Liver (tissue), 3 donors: ENCODE results near the gene NT5M.

ENCODE experiments used
- FOXA1 ChIP-seq: IDR thresholded peaks from 2 replicates; pipeline ENCODE4 v1.6.1; 2016; ENCODE audit warnings: antibody characterized with exemption
- GABPA ChIP-seq, 2 donors: IDR thresholded peaks in 1 of 2; conservative IDR thresholded peaks in 1 of 2; 2 replicates each; pipeline ENCODE4 v1.6.1; 2016; ENCODE audit warnings: antibody characterized with exemption in 2 of 2, mild to moderate bottlenecking in 1 of 2, moderate library complexity in 1 of 2
- JUND ChIP-seq, 2 donors: IDR thresholded peaks; 2 replicates each; pipeline ENCODE4 v1.6.1; 2016; ENCODE audit warnings: antibody characterized with exemption in 2 of 2
- RXRA ChIP-seq, 2 donors: IDR thresholded peaks; 2 replicates each; pipeline ENCODE4 v1.6.1; 2017 to 2018; ENCODE audit warnings: antibody characterized with exemption in 2 of 2, mild to moderate bottlenecking in 1 of 2
- SP1 ChIP-seq: IDR thresholded peaks from 2 replicates; pipeline ENCODE4 v1.6.1; 2018; ENCODE audit warnings: antibody characterized with exemption, mild to moderate bottlenecking
- TAF1 ChIP-seq: conservative IDR thresholded peaks from 2 replicates; pipeline ENCODE4 v1.6.1; 2016; ENCODE audit warnings: antibody characterized with exemption, mild to moderate bottlenecking
- YY1 ChIP-seq: IDR thresholded peaks from 2 replicates; pipeline ENCODE4 v1.6.1; 2016; ENCODE audit warnings: antibody characterized with exemption, mild to moderate bottlenecking
- TF ChIP-seq, protein P1 (sequence below): fragments of 150-350 bp; IDR thresholded peaks from 2 replicates; pipeline ENCODE4 v1.5.1; 2017; ENCODE audit warnings: improper control_type of control experiment, low read depth, low read length; ENCODE audit not compliant: missing input control
- TF ChIP-seq, protein P2 (sequence below): IDR thresholded peaks from 2 replicates; pipeline ENCODE4 v1.6.1; 2016; ENCODE audit warnings: antibody characterized with exemption, mild to moderate bottlenecking
- TF ChIP-seq, protein P3 (sequence below): IDR thresholded peaks from 2 replicates; pipeline ENCODE4 v1.6.1; 2016; ENCODE audit warnings: antibody characterized with exemption
- TF ChIP-seq, protein P4 (sequence below): IDR thresholded peaks from 2 replicates; pipeline ENCODE4 v1.6.1; 2016; ENCODE audit warnings: antibody characterized with exemption
- donor health status: healthy.
- donor health status: healthy.

DNA sequence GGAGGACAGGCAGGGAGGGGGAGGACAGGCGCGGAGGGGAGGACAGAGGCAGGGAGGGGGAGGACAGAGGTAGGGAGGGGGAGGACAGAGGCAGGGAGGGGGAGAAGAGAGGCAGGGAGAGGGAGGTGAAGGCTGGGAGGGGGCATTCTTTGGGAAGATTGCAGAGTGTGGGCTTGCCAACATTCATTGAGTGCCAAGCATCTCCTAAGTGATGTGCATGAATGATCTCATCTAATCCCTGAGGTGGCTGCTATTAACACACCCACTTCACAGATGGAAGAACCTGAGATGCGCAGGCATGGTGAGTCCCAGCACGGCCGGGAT lies 58.3 kb downstream of the NT5M start:
- TF ChIP-seq, protein P1, sequence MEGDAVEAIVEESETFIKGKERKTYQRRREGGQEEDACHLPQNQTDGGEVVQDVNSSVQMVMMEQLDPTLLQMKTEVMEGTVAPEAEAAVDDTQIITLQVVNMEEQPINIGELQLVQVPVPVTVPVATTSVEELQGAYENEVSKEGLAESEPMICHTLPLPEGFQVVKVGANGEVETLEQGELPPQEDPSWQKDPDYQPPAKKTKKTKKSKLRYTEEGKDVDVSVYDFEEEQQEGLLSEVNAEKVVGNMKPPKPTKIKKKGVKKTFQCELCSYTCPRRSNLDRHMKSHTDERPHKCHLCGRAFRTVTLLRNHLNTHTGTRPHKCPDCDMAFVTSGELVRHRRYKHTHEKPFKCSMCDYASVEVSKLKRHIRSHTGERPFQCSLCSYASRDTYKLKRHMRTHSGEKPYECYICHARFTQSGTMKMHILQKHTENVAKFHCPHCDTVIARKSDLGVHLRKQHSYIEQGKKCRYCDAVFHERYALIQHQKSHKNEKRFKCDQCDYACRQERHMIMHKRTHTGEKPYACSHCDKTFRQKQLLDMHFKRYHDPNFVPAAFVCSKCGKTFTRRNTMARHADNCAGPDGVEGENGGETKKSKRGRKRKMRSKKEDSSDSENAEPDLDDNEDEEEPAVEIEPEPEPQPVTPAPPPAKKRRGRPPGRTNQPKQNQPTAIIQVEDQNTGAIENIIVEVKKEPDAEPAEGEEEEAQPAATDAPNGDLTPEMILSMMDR: no peak
- TF ChIP-seq TAF1 (no peak), FOXA1 (no peak), SP1 (no peak), JUND (IDR thresholded peaks at IDR 0.05) (no peak), GABPA (IDR thresholded peaks at IDR 0.05 in 1 of 2, conservative IDR thresholded peaks at IDR 0.05 in 1 of 2) (no peak), RXRA (IDR thresholded peaks at IDR 0.05) (no peak), YY1 (no peak)
- TF ChIP-seq, protein P2, sequence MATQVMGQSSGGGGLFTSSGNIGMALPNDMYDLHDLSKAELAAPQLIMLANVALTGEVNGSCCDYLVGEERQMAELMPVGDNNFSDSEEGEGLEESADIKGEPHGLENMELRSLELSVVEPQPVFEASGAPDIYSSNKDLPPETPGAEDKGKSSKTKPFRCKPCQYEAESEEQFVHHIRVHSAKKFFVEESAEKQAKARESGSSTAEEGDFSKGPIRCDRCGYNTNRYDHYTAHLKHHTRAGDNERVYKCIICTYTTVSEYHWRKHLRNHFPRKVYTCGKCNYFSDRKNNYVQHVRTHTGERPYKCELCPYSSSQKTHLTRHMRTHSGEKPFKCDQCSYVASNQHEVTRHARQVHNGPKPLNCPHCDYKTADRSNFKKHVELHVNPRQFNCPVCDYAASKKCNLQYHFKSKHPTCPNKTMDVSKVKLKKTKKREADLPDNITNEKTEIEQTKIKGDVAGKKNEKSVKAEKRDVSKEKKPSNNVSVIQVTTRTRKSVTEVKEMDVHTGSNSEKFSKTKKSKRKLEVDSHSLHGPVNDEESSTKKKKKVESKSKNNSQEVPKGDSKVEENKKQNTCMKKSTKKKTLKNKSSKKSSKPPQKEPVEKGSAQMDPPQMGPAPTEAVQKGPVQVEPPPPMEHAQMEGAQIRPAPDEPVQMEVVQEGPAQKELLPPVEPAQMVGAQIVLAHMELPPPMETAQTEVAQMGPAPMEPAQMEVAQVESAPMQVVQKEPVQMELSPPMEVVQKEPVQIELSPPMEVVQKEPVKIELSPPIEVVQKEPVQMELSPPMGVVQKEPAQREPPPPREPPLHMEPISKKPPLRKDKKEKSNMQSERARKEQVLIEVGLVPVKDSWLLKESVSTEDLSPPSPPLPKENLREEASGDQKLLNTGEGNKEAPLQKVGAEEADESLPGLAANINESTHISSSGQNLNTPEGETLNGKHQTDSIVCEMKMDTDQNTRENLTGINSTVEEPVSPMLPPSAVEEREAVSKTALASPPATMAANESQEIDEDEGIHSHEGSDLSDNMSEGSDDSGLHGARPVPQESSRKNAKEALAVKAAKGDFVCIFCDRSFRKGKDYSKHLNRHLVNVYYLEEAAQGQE: no peak
- TF ChIP-seq, protein P3, sequence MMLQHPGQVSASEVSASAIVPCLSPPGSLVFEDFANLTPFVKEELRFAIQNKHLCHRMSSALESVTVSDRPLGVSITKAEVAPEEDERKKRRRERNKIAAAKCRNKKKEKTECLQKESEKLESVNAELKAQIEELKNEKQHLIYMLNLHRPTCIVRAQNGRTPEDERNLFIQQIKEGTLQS: no peak
- TF ChIP-seq, protein P4, sequence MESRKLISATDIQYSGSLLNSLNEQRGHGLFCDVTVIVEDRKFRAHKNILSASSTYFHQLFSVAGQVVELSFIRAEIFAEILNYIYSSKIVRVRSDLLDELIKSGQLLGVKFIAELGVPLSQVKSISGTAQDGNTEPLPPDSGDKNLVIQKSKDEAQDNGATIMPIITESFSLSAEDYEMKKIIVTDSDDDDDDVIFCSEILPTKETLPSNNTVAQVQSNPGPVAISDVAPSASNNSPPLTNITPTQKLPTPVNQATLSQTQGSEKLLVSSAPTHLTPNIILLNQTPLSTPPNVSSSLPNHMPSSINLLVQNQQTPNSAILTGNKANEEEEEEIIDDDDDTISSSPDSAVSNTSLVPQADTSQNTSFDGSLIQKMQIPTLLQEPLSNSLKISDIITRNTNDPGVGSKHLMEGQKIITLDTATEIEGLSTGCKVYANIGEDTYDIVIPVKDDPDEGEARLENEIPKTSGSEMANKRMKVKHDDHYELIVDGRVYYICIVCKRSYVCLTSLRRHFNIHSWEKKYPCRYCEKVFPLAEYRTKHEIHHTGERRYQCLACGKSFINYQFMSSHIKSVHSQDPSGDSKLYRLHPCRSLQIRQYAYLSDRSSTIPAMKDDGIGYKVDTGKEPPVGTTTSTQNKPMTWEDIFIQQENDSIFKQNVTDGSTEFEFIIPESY: no peak
